Measurements from ENCODE around the gene DDHD1. TPM values are rescaled to one million over a fixed set of nuclear protein-coding genes. Genes with fewer than 3 reads are reported as not detected.
"Not testable (repeated sequence)": the region's sequence is repeated elsewhere in the genome, so short reads cannot be mapped to it uniquely, and the experiment has no call there.

Gene DDHD1
- polyA plus RNA-seq, 2 of the 4 experiments (the other 2 are of a cell fraction), result 6.2 to 12.3 TPM

GRCh38 chr14:53124786-53125185, 28.3 kb downstream of the DDHD1 start:
- Histone ChIP-seq H3K4me2 (no peak overlapping the region), H3K9me3 (no peaks in the 10 kb centered on the region), H3K27ac (no peak overlapping the region), H3K4me3 (no peak overlapping the region), H3K4me1 (peaks cover 3% of the 10 kb centered on the region; the same call in 1 of the 3 replicates)
- TF ChIP-seq ZC3H11A (IDR thresholded peaks at IDR 0.05), result no peak
- TF ChIP-seq HEYL (CRISPR knock-in tag; IDR thresholded peaks at IDR 0.05), result no peak
- TF ChIP-seq ZFP36 (IDR thresholded peaks at IDR 0.05; ENCODE audit: borderline replicate concordance, partially characterized antibody), result no peak
- TF ChIP-seq ATOH8 (CRISPR knock-in tag; IDR thresholded peaks at IDR 0.05; ENCODE audit: low read depth), result no peak
- no peak for TF ChIP-seq ELK1 (IDR thresholded peaks at IDR 0.05; ENCODE audit: low read depth, low read length)
- TF ChIP-seq TFCP2L1 (CRISPR knock-in tag; IDR thresholded peaks at IDR 0.05), result no peak
- ChIA-PET CTCF (interaction anchor here (0.6 to 0.7 kb wide), 3 partner anchors 11 to 125 kb away, joined by 3 read pairs; no protein-coding TSS in a partner anchor), POLR2A (interaction anchor here (1.4 kb wide), 1 partner anchor 28 kb away, joined by 3 read pairs; the partner anchor contains the start of gene DDHD1)
- no peak for DNase-seq (ENCODE audit: low read depth in 1 of 2, low spot score in 1 of 2)
- WGBS (ENCODE audit: missing lambda C conversion rate), result 88% methylated on average over 3 of the region's 3 CpGs
- ATAC-seq, result no peak
- no peak for FAIRE-seq

GRCh38 chr14:53121419-53121818, 31.7 kb downstream of the DDHD1 start:
- POLR2A ChIA-PET; ATAC-seq; CTCF ChIA-PET; H3K4me3 ChIP-seq; DNase-seq (ENCODE audit: low read depth in 1 of 2, low spot score in 1 of 2); FAIRE-seq; H3K4me2 ChIP-seq; H3K27ac ChIP-seq; H3K4me1 ChIP-seq; H3K9me3 ChIP-seq: not testable (repeated sequence)
- WGBS (ENCODE audit: missing lambda C conversion rate), result 96% methylated on average over 2 of the region's 2 CpGs

- H3K4me3 ChIP-seq; POLR2A ChIA-PET; H3K27ac ChIP-seq; H3K4me2 ChIP-seq; H3K4me1 ChIP-seq; H3K9me3 ChIP-seq; DNase-seq (ENCODE audit: low read depth in 1 of 2, low spot score in 1 of 2); FAIRE-seq; ATAC-seq: not testable (repeated sequence)
- WGBS (ENCODE audit: missing lambda C conversion rate), result 79% methylated on average over 4 of the region's 4 CpGs
- CTCF ChIA-PET, result interaction anchor here (0.8 kb wide), 1 partner anchor 31 kb away, joined by 3 read pairs; no protein-coding TSS in a partner anchor
Measured at GRCh38 chr14:53117479-53117878, 35.6 kb downstream of the DDHD1 start.

- DNase-seq (ENCODE audit: low read depth in 1 of 2, low spot score in 1 of 2) (no peak), FAIRE-seq (no peak), ATAC-seq (no peak)
- H3K9me3 ChIP-seq, result no peaks in the 10 kb centered on the region
- ChIA-PET CTCF (interaction anchor here (1.6 kb wide), 1 partner anchor 10 kb away, joined by 3 read pairs; no protein-coding TSS in a partner anchor), POLR2A (no interaction called here)
- 73% methylated on average over 10 of the region's 10 CpGs for WGBS (ENCODE audit: missing lambda C conversion rate)
- H3K4me3 ChIP-seq, result no peak overlapping the region
- no peaks in the 10 kb centered on the region for H3K4me1 ChIP-seq
- TF ChIP-seq, protein P1, sequence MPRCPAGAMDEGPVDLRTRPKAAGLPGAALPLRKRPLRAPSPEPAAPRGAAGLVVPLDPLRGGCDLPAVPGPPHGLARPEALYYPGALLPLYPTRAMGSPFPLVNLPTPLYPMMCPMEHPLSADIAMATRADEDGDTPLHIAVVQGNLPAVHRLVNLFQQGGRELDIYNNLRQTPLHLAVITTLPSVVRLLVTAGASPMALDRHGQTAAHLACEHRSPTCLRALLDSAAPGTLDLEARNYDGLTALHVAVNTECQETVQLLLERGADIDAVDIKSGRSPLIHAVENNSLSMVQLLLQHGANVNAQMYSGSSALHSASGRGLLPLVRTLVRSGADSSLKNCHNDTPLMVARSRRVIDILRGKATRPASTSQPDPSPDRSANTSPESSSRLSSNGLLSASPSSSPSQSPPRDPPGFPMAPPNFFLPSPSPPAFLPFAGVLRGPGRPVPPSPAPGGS (IDR thresholded peaks at IDR 0.05), result no peak
- TF ChIP-seq HOXA7 (CRISPR knock-in tag; IDR thresholded peaks at IDR 0.05) (no peak), CBX2 (IDR thresholded peaks at IDR 0.05; ENCODE audit: borderline replicate concordance, low read depth) (no peak), NR3C1 (IDR thresholded peaks at IDR 0.05) (no peak), SREBF2 (IDR thresholded peaks at IDR 0.05) (no peak), RFX5 (IDR thresholded peaks at IDR 0.05) (no peak), KDM1A (IDR thresholded peaks at IDR 0.05; ENCODE audit: low read depth) (no peak), FOSB (CRISPR knock-in tag; IDR thresholded peaks at IDR 0.05) (no peak), CHD2 (IDR thresholded peaks at IDR 0.05; ENCODE audit: low read length, partially characterized antibody) (no peak), MAZ (IDR thresholded peaks at IDR 0.05; ENCODE audit: borderline replicate concordance, low read depth, low read length) (no peak)
- no peak overlapping the region for H3K4me2 ChIP-seq
- H3K27ac ChIP-seq, result no peak overlapping the region
Measured at GRCh38 chr14:53113989-53114388, 39.1 kb downstream of the DDHD1 start.

All from A549 (cell line).